Measurements from ENCODE around the gene CNBD2.

- no peak for TF ChIP-seq CTCF (IDR thresholded peaks at IDR 0.05)
- no peak for TF ChIP-seq POLR2A (IDR thresholded peaks at IDR 0.05)
- no peak for TF ChIP-seq EP300 (IDR thresholded peaks at IDR 0.05)
Observed at GRCh38 chr20:36063916-36064657, 95.7 kb downstream of the CNBD2 start.

Data from sigmoid colon (tissue), 4 donors.